ENCODE data around the gene DHX30. TPM values are rescaled to one million over a fixed set of nuclear protein-coding genes. Genes with fewer than 3 reads are reported as not detected.

Gene DHX30
- total and polyA plus RNA-seq, 9 donors: 19.5 to 66.8 (median 55.1) TPM

DNA sequence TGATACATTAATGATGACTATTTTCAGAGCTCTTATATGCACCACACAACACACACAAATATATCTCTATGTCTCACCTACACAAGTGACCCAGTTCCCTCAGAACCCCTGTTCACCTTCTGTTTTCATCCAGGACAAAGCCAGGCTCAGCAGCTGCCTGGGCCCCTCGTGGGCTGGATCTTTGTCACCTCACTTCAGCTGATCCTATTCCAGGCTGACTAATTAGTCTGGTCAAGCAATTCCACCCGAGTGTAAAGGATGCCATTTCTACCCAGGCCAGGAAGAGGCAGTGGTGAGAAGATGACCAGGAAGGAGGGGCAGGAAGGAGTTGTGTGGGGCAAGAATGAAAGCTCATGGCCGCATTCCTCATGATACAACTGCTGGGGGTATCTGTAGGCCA, 62.3 kb downstream of the DHX30 start:
- H3K4me3 ChIP-seq: no peak overlapping the region
- no peaks in the 10 kb centered on the region for H3K36me3 ChIP-seq
- H3K9me3 ChIP-seq: no peaks in the 10 kb centered on the region
- no peak overlapping the region for H3K27ac ChIP-seq
- intact Hi-C loops (cut with DNase I): no loop called here
- no peak for DNase-seq
- H3K27me3 ChIP-seq: no peaks in the 10 kb centered on the region
- 31 to 41% (median 32%) methylated on average over 3 of the region's 3 CpGs for whole genome bisulfite sequencing, 3 donors
- TF ChIP-seq, protein P1, sequence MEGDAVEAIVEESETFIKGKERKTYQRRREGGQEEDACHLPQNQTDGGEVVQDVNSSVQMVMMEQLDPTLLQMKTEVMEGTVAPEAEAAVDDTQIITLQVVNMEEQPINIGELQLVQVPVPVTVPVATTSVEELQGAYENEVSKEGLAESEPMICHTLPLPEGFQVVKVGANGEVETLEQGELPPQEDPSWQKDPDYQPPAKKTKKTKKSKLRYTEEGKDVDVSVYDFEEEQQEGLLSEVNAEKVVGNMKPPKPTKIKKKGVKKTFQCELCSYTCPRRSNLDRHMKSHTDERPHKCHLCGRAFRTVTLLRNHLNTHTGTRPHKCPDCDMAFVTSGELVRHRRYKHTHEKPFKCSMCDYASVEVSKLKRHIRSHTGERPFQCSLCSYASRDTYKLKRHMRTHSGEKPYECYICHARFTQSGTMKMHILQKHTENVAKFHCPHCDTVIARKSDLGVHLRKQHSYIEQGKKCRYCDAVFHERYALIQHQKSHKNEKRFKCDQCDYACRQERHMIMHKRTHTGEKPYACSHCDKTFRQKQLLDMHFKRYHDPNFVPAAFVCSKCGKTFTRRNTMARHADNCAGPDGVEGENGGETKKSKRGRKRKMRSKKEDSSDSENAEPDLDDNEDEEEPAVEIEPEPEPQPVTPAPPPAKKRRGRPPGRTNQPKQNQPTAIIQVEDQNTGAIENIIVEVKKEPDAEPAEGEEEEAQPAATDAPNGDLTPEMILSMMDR (IDR thresholded peaks at IDR 0.05): no peak
- TF ChIP-seq EP300 (IDR thresholded peaks at IDR 0.05) (no peak), POLR2A (IDR thresholded peaks at IDR 0.05) (no peak)
- H3K4me1 ChIP-seq (ENCODE audit: insufficient read depth): no peaks in the 10 kb centered on the region

DNA sequence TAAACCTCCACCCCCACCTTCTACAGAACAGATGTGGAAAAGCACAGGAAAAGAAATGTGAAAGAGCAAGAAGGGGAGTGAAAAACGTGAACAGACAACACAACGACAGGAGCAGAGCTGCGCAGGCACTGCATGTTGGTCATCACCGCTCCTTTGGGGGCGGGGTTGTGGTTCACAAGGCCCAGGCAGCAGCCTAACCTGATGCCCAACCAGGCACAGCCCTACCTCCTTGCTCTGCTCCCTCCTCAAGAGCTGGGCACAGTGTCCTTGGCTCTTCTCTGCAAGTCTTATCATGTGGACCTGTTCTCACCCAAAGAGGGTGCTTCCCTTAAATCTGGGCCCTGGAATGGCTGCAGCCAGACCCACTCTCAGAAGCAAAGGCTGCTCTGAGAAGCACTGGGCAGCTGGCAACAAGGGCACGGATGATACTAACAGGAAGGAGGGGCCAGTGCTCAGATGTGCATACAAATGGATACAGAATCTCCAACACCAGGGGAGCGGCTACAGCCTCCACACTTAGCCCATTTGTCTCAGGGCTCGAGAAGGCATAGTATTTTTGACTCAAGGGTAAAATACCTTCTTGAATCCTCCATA, 64.6 kb downstream of the DHX30 start:
- Histone ChIP-seq H3K27me3 (no peaks in the 10 kb centered on the region), H3K36me3 (no peaks in the 10 kb centered on the region), H3K9me3 (no peaks in the 10 kb centered on the region), H3K4me3 (no peak overlapping the region), H3K4me1 (ENCODE audit: insufficient read depth) (no peaks in the 10 kb centered on the region), H3K27ac (no peak overlapping the region)
- 82 to 84% (median 82%) methylated on average over 8 of the region's 8 CpGs for whole genome bisulfite sequencing, 3 donors
- intact Hi-C loops (cut with DNase I): no loop called here
- TF ChIP-seq EP300 (IDR thresholded peaks at IDR 0.05): no peak
- TF ChIP-seq POLR2A (IDR thresholded peaks at IDR 0.05): no peak
- TF ChIP-seq, protein P1 (IDR thresholded peaks at IDR 0.05): no peak
- no peak for DNase-seq

DNA sequence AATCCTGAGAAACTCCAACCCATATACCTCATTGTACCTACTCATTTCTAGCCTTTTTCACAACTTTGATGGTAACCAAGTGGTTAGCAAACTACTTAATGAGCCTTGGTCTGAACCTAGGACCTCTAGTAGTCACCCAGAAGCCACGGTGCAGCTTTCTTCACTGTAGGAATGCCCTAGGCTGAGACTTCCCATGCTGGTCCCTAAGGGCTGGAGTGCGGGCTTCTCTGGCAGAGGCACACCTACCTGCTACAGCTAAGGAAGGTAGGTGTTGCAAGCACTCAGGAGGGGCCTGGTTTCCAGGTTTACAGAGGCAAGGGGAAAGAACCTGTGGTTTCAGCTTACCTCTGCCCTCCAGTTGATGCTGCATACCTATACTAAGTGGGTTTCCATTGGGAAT, 65.4 kb downstream of the DHX30 start:
- DNase-seq: no peak
- Histone ChIP-seq H3K4me3 (no peak overlapping the region), H3K9me3 (no peaks in the 10 kb centered on the region), H3K27me3 (no peaks in the 10 kb centered on the region), H3K4me1 (ENCODE audit: insufficient read depth) (no peaks in the 10 kb centered on the region), H3K27ac (no peak overlapping the region), H3K36me3 (no peaks in the 10 kb centered on the region)
- TF ChIP-seq, protein P1 (IDR thresholded peaks at IDR 0.05): no peak
- TF ChIP-seq POLR2A (IDR thresholded peaks at IDR 0.05) (no peak), EP300 (IDR thresholded peaks at IDR 0.05) (no peak)
- 93 to 97% (median 93%) methylated on average over 2 of the region's 2 CpGs for WGBS, 3 donors
- intact Hi-C loops (cut with DNase I): no loop called here

DNA sequence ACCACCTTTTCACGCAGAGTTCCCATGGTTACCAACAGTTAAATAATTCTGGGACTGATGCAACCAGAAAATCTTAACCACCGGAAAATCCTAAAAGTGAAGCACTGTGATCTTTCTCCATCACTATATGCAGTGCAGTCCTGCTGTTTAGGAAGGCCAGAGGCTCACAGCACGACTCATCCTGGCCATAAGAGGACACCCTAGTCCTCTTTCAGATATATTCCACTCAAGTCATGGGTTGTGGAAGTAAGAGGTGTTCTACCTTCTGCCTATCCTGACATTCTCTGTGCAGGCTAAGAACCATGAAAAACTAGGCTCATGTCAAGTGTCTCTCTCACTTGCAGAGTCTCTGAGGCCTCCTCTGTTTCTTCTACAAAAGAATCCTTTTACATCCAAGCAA, 67.2 kb downstream of the DHX30 start:
- intact Hi-C loops (cut with DNase I): no loop called here
- Histone ChIP-seq H3K27me3 (no peaks in the 10 kb centered on the region), H3K4me1 (ENCODE audit: insufficient read depth) (no peaks in the 10 kb centered on the region), H3K9me3 (no peaks in the 10 kb centered on the region), H3K4me3 (no peak overlapping the region), H3K27ac (no peak overlapping the region), H3K36me3 (no peaks in the 10 kb centered on the region)
- TF ChIP-seq POLR2A (IDR thresholded peaks at IDR 0.05) (no peak), EP300 (IDR thresholded peaks at IDR 0.05) (no peak)
- 89 to 92% (median 90%) methylated on average over 3 of the region's 3 CpGs for WGBS, 3 donors
- no peak for DNase-seq

DNA sequence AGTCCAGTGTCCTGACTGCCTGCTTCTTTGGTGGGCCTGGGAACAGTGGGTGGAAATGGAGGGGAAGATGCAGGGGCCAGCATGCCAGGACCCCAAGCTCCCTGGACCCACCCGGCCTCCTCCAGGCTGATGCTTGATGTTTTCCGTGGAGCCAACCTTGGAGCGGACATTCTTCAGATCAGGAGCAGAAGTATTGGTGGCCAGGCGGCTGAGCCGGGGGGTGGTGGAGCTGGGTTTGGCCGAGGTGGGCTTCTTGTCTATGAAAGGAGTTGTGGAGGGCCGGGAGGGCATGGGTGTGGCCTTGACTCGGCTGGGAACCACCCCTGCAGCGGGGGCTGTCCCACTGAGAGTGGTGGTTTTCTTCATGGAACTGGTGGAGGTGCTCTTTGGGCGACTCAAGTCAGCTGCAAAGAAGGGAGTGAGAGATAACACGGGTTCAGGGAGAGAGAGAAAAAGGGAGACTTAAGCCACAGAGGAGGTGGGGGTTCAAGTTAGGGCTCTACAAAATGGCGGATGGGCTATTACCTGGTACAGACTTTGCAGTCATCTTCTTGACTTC, 67.8 kb downstream of the DHX30 start:
- H3K27me3 ChIP-seq: no peaks in the 10 kb centered on the region
- no peaks in the 10 kb centered on the region for H3K9me3 ChIP-seq
- WGBS, 3 donors: 86 to 91% (median 90%) methylated on average over 12 of the region's 12 CpGs
- no peaks in the 10 kb centered on the region for H3K36me3 ChIP-seq
- no peaks in the 10 kb centered on the region for H3K4me1 ChIP-seq (ENCODE audit: insufficient read depth)
- no peak for DNase-seq
- TF ChIP-seq, protein P1 (IDR thresholded peaks at IDR 0.05): no peak
- TF ChIP-seq POLR2A (IDR thresholded peaks at IDR 0.05) (no peak), EP300 (IDR thresholded peaks at IDR 0.05) (no peak)
- no peak overlapping the region for H3K4me3 ChIP-seq
- intact Hi-C loops (cut with DNase I): no loop called here
- H3K27ac ChIP-seq: no peak overlapping the region

Measured in ovary (tissue), 9 donors.